Measurements from ENCODE around the gene PLCH1. TPM values are rescaled to one million over a fixed set of nuclear protein-coding genes. Genes with fewer than 3 reads are reported as not detected.

PLCH1 gene
- total RNA-seq, 1 donor from 2014 or later: 2.9 TPM

DNA sequence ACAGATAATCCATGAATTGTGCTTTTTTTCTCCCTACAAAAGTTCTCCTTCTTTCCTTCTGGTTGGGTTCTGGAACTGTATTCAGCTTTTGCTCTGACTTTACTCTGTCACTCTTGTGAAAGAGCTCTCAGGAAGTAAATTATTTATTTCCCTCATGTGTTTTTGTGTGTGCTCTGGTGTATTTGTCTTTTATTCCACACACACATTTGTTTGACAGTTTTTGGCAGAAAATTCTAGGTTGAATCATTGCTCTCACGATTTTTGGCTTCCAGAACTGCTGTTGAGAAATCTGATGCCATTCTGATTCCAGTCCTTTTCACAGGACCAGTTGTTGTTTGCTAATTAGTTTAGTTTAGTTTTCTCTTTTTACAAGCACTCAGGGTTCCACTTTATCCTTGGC, 172.8 kb downstream of the PLCH1 start:
- Histone ChIP-seq H3K4me3 (ENCODE audit: low read depth, low read length) (no peak overlapping the region), H3K36me3 (ENCODE audit: control insufficient read depth, insufficient read depth, low read length) (no peaks in the 10 kb centered on the region), H3K27me3 (ENCODE audit: control insufficient read depth, insufficient read depth, low read length) (no peaks in the 10 kb centered on the region)
- TF ChIP-seq, protein P1, sequence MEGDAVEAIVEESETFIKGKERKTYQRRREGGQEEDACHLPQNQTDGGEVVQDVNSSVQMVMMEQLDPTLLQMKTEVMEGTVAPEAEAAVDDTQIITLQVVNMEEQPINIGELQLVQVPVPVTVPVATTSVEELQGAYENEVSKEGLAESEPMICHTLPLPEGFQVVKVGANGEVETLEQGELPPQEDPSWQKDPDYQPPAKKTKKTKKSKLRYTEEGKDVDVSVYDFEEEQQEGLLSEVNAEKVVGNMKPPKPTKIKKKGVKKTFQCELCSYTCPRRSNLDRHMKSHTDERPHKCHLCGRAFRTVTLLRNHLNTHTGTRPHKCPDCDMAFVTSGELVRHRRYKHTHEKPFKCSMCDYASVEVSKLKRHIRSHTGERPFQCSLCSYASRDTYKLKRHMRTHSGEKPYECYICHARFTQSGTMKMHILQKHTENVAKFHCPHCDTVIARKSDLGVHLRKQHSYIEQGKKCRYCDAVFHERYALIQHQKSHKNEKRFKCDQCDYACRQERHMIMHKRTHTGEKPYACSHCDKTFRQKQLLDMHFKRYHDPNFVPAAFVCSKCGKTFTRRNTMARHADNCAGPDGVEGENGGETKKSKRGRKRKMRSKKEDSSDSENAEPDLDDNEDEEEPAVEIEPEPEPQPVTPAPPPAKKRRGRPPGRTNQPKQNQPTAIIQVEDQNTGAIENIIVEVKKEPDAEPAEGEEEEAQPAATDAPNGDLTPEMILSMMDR (IDR thresholded peaks at IDR 0.05; ENCODE audit: insufficient read depth, low read length, poor library complexity, severe bottlenecking): no peak
- no peak for DNase-seq (ENCODE audit: low read depth)

DNA sequence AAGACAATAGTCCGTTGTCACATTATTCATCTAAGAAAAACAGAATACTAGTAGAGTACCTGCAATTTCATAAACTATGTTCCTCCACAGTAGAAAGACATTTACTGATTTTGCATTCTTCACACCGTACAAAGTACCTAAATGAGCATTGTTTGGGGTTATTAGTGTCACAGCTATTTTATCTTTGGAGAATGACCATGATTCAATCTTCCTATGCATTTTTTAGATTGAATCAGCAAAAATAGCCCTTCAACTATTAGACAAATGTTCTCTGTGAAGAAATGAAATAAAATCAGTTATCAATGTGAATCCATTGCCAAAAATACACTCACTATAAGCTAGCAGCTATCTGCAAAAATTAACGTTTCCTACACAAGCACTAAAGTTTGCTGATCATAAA, 176.6 kb downstream of the PLCH1 start:
- DNase-seq (ENCODE audit: low read depth): no peak
- no peaks in the 10 kb centered on the region for H3K27me3 ChIP-seq (ENCODE audit: control insufficient read depth, insufficient read depth, low read length)

DNA sequence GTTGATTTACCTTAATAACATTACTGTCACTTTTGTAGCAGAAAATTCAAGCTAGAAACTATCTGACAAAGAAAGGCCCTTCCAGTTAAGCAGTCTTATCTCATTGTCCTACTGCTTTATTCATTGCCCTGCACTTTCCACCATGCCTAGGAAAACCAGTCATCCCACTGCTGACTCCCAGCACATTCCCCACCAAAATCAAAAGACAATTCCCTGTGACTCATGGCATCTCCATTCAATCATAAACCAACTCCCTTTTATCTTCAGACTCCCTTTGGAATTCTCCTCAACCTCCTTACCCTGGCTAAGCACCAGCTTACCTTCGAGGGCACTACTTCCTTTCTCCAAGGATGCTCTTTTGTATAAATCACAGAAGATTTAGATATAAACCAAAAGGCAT, 184.3 kb downstream of the PLCH1 start:
- Histone ChIP-seq H3K27me3 (ENCODE audit: control insufficient read depth, insufficient read depth, low read length) (no peaks in the 10 kb centered on the region), H3K4me3 (ENCODE audit: low read depth, low read length) (no peak overlapping the region), H3K36me3 (ENCODE audit: control insufficient read depth, insufficient read depth, low read length) (no peaks in the 10 kb centered on the region)
- TF ChIP-seq, protein P1 (IDR thresholded peaks at IDR 0.05; ENCODE audit: insufficient read depth, low read length, poor library complexity, severe bottlenecking): no peak
- peak; percentile 61 for DNase-seq (ENCODE audit: low read depth)

More for the DNA sequence above, 176.6 kb downstream of the PLCH1 start:
- TF ChIP-seq, protein P1 (IDR thresholded peaks at IDR 0.05; ENCODE audit: insufficient read depth, low read length, poor library complexity, severe bottlenecking): no peak
- Histone ChIP-seq H3K36me3 (ENCODE audit: control insufficient read depth, insufficient read depth, low read length) (no peaks in the 10 kb centered on the region), H3K4me3 (ENCODE audit: low read depth, low read length) (no peak overlapping the region)

DNA sequence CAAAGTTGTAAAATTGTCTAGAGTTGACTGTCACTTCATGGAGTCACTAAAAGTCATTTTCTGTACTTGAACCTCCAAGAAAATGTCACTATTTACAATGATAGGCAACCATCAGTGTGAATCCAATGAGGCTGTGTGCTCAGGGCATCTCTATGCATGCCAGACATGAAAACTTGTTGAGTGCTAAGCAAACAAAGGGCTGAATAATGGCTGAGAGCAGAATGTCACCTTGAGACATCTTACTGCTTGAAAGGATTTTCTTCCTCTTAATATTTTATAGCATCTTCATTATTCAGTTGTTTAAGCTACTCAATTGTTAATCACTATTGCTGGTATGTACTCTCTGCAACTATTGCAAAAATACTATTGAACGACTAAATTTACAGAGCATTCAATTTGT, 184.7 kb downstream of the PLCH1 start:
- no peaks in the 10 kb centered on the region for H3K36me3 ChIP-seq (ENCODE audit: control insufficient read depth, insufficient read depth, low read length)
- DNase-seq (ENCODE audit: low read depth): no peak
- H3K27me3 ChIP-seq (ENCODE audit: control insufficient read depth, insufficient read depth, low read length): no peaks in the 10 kb centered on the region
- TF ChIP-seq, protein P1 (IDR thresholded peaks at IDR 0.05; ENCODE audit: insufficient read depth, low read length, poor library complexity, severe bottlenecking): no peak
- no peak overlapping the region for H3K4me3 ChIP-seq (ENCODE audit: low read depth, low read length)

DNA sequence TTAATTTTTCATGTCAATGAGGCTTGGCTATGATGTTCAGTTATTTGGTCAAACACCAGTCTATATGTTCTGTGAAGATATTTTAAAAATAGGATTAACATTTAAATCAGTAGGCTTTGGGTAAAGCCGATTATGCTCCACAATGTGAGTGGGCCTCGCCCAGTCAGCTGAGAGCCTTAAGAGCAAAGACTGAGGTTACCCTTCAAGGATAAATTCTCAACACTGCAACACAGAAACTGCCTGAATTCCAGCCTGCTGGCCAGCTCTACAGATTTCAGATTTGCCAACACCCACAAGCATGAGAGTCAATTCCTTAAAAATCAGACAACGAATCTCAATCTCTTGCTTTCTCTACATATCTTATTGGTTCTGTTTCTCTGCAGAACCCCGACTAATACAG, 188.3 kb downstream of the PLCH1 start:
- TF ChIP-seq, protein P1 (IDR thresholded peaks at IDR 0.05; ENCODE audit: insufficient read depth, low read length, poor library complexity, severe bottlenecking): no peak
- Histone ChIP-seq H3K4me3 (ENCODE audit: low read depth, low read length) (no peak overlapping the region), H3K36me3 (ENCODE audit: control insufficient read depth, insufficient read depth, low read length) (no peaks in the 10 kb centered on the region), H3K27me3 (ENCODE audit: control insufficient read depth, insufficient read depth, low read length) (no peaks in the 10 kb centered on the region)
- no peak for DNase-seq (ENCODE audit: low read depth)

DNA sequence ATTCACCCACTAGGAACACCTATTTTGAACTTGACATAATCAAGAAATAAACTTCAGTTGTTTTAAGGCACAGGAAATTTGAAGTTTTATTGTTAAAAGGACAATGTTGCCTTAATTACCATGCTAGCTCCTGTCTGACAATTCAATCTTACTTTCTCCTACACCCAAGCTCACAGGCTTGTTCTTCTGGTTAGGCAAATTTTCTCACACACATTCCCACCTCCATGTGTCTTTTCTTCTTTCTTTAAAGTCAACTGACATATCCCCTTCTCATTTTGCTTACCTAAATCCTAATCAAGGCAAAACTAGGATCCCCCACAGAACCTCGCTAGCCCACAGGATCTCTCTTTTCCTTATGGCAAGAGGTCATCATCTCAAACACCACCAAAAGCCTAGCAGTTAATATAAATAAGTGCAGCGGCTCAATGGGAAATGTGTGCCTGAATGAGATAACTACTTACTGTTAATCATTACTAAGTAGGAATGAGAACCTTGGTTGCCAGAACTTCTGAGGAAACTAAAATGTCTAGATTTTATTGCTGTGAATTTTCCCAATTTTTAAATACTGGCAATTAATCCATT, 189.3 kb downstream of the PLCH1 start:
- H3K36me3 ChIP-seq (ENCODE audit: control insufficient read depth, insufficient read depth, low read length): no peaks in the 10 kb centered on the region
- H3K4me3 ChIP-seq (ENCODE audit: low read depth, low read length): no peak overlapping the region
- no peaks in the 10 kb centered on the region for H3K27me3 ChIP-seq (ENCODE audit: control insufficient read depth, insufficient read depth, low read length)
- no peak for DNase-seq (ENCODE audit: low read depth)
- TF ChIP-seq, protein P1 (IDR thresholded peaks at IDR 0.05; ENCODE audit: insufficient read depth, low read length, poor library complexity, severe bottlenecking): no peak
